Osteocyte (in vitro differentiated cells): ENCODE data around the gene IL34. TPM values are rescaled to one million over a fixed set of nuclear protein-coding genes. Genes with fewer than 3 reads are reported as not detected.
A peak's percentile ranks its signal among the peaks of the same experiment; 100 is the strongest.

Experiments
- DNase-seq: peaks from one replicate; pipeline ENCODE4 v3.0.0; 2021; ENCODE audit warnings: mixed read lengths; ENCODE audit not compliant: unreplicated experiment; ENCODE audit errors: extremely low spot score
- H3K27ac Mint-ChIP-seq: one replicate; pipeline ENCODE4 v1.8.0; 2021; ENCODE audit warnings: mild to moderate bottlenecking, mixed read lengths; ENCODE audit not compliant: unreplicated experiment
- H3K27me3 Mint-ChIP-seq: one replicate; pipeline ENCODE4 v1.8.0; 2021; ENCODE audit warnings: mixed read lengths; ENCODE audit not compliant: unreplicated experiment
- H3K36me3 Mint-ChIP-seq: one replicate; pipeline ENCODE4 v1.8.0; 2021; ENCODE audit warnings: mixed read lengths; ENCODE audit not compliant: unreplicated experiment
- H3K4me1 Mint-ChIP-seq: one replicate; pipeline ENCODE4 v1.8.0; 2021; ENCODE audit warnings: mixed read lengths; ENCODE audit not compliant: unreplicated experiment
- H3K4me3 Mint-ChIP-seq: one replicate; pipeline ENCODE4 v1.8.0; 2021; ENCODE audit warnings: mild to moderate bottlenecking, moderate library complexity, mixed read lengths; ENCODE audit not compliant: unreplicated experiment
- H3K9me3 Mint-ChIP-seq: one replicate; pipeline ENCODE4 v1.8.0; 2021; ENCODE audit warnings: mixed read lengths; ENCODE audit not compliant: unreplicated experiment
- CTCF ChIP-seq: fragments of 200-600 bp; sonication (generic); IDR thresholded peaks from 2 replicates; pipeline ENCODE4 v1.5.0; 2021; ENCODE audit warnings: antibody characterized with exemption, mild to moderate bottlenecking, moderate library complexity
- total RNA-seq: library from RNA; stranded (reverse); gene quantifications from 2 replicates; pipeline ENCODE4 v1.2.1, GENCODE V29; 2021

The IL34 gene
- total RNA-seq, 1 donor from 2014 or later, result 12.7 TPM

- no peak overlapping the region for H3K4me3 Mint-ChIP-seq
- H3K27me3 Mint-ChIP-seq, result no peaks in the 10 kb centered on the region
- TF ChIP-seq CTCF, result no peak
- H3K36me3 Mint-ChIP-seq, result peaks cover 3% of the 10 kb centered on the region
- peaks cover 97% of the 10 kb centered on the region for H3K4me1 Mint-ChIP-seq
- no peaks in the 10 kb centered on the region for H3K9me3 Mint-ChIP-seq
- DNase-seq, result no peak
- peak overlapping the region; percentile 100 for H3K27ac Mint-ChIP-seq
These were observed 55.2 kb downstream of the IL34 start for GRCh38 chr16:70701596-70701995.

- Mint-ChIP-seq H3K27ac (peak overlapping the region; percentile 100), H3K27me3 (no peaks in the 10 kb centered on the region), H3K36me3 (peaks cover 3% of the 10 kb centered on the region), H3K4me1 (peaks cover 97% of the 10 kb centered on the region), H3K9me3 (no peaks in the 10 kb centered on the region), H3K4me3 (no peak overlapping the region)
- DNase-seq, result no peak
- TF ChIP-seq CTCF, result no peak
These were observed 55.6 kb downstream of the IL34 start for GRCh38 chr16:70701998-70702397.

GRCh38 chr16:70702624-70703023 lies 56.3 kb downstream of the IL34 start:
- Mint-ChIP-seq H3K9me3 (no peaks in the 10 kb centered on the region), H3K27me3 (no peaks in the 10 kb centered on the region), H3K27ac (peak overlapping the region; percentile 100), H3K4me3 (no peak overlapping the region), H3K4me1 (peaks cover 97% of the 10 kb centered on the region), H3K36me3 (peaks cover 3% of the 10 kb centered on the region)
- TF ChIP-seq CTCF, result no peak
- no peak for DNase-seq

GRCh38 chr16:70703041-70703834 lies 56.9 kb downstream of the IL34 start:
- H3K4me3 Mint-ChIP-seq, result no peak overlapping the region
- peak overlapping the region; percentile 100 for H3K27ac Mint-ChIP-seq
- no peaks in the 10 kb centered on the region for H3K27me3 Mint-ChIP-seq
- TF ChIP-seq CTCF, result peak; percentile 60
- H3K4me1 Mint-ChIP-seq, result peaks cover 97% of the 10 kb centered on the region
- DNase-seq, result peak; percentile 94
- no peaks in the 10 kb centered on the region for H3K36me3 Mint-ChIP-seq
- H3K9me3 Mint-ChIP-seq, result no peaks in the 10 kb centered on the region

GRCh38 chr16:70703835-70704381 lies 57.5 kb downstream of the IL34 start:
- no peaks in the 10 kb centered on the region for H3K9me3 Mint-ChIP-seq
- no peaks in the 10 kb centered on the region for H3K36me3 Mint-ChIP-seq
- no peak overlapping the region for H3K4me3 Mint-ChIP-seq
- peak overlapping the region; percentile 100 for H3K27ac Mint-ChIP-seq
- no peak for DNase-seq
- H3K27me3 Mint-ChIP-seq, result no peaks in the 10 kb centered on the region
- TF ChIP-seq CTCF, result no peak
- H3K4me1 Mint-ChIP-seq, result peaks cover 98% of the 10 kb centered on the region
